ENCODE data around the gene CIITA.

Gene CIITA

GRCh38 chr16:10849736-10850477, 27.1 kb upstream of the CIITA start:
- DNase-seq (ENCODE audit: low spot score) = no peak

- no peak for DNase-seq (ENCODE audit: low spot score)
Observed at GRCh38 chr16:10850478-10850850, 26.5 kb upstream of the CIITA start.

GRCh38 chr16:10851512-10851911, 25.5 kb upstream of the CIITA start:
- no peak for DNase-seq (ENCODE audit: low spot score)

GRCh38 chr16:10852286-10852685, 24.7 kb upstream of the CIITA start:
- DNase-seq (ENCODE audit: low spot score) = no peak

- DNase-seq (ENCODE audit: low spot score) = no peak
Observed at GRCh38 chr16:10852948-10853347, 24.1 kb upstream of the CIITA start.

GRCh38 chr16:10856042-10856441, 21.0 kb upstream of the CIITA start:
- DNase-seq (ENCODE audit: low spot score) = no peak

- DNase-seq (ENCODE audit: low spot score) = no peak
Observed at GRCh38 chr16:10858203-10858602, 18.8 kb upstream of the CIITA start.

GRCh38 chr16:10859020-10859419, 18.0 kb upstream of the CIITA start:
- DNase-seq (ENCODE audit: low spot score) = no peak

GRCh38 chr16:10859658-10860057, 17.3 kb upstream of the CIITA start:
- DNase-seq (ENCODE audit: low spot score) = no peak

- DNase-seq (ENCODE audit: low spot score) = peak; percentile 57
Observed at GRCh38 chr16:10862438-10862837, 14.6 kb upstream of the CIITA start.

- no peak for DNase-seq (ENCODE audit: low spot score)
Observed at GRCh38 chr16:10865991-10866966, 10.7 kb upstream of the CIITA start.

- no peak for DNase-seq (ENCODE audit: low spot score)
Observed at GRCh38 chr16:10867199-10867598, 9.8 kb upstream of the CIITA start.

GRCh38 chr16:10868104-10868595, 8.9 kb upstream of the CIITA start:
- DNase-seq (ENCODE audit: low spot score) = no peak

- DNase-seq (ENCODE audit: low spot score) = no peak
Observed at GRCh38 chr16:10868596-10869469, 8.2 kb upstream of the CIITA start.

- DNase-seq (ENCODE audit: low spot score) = no peak
Observed at GRCh38 chr16:10870137-10870776, 6.7 kb upstream of the CIITA start.

GRCh38 chr16:10870808-10871156, 6.2 kb upstream of the CIITA start:
- DNase-seq (ENCODE audit: low spot score) = no peak

- peak; percentile 91 for DNase-seq (ENCODE audit: low spot score)
Observed at GRCh38 chr16:10871157-10871991, 5.6 kb upstream of the CIITA start.

- DNase-seq (ENCODE audit: low spot score) = no peak
Observed at GRCh38 chr16:10876315-10876714, 687 bp upstream of the CIITA start.

GRCh38 chr16:10877472-10877946, 507 bp downstream of the CIITA start:
- no peak for DNase-seq (ENCODE audit: low spot score)

GRCh38 chr16:10878328-10878643, 1.3 kb downstream of the CIITA start:
- no peak for DNase-seq (ENCODE audit: low spot score)

Data from AG08395 (cell line).